NCI-H1105 treated with DMSO at 0.1 percent for 48 hours (cell line): ENCODE data around the gene INO80.
"Not testable (repeated sequence)": the region's sequence is repeated elsewhere in the genome, so short reads cannot be mapped to it uniquely, and the experiment has no call there.

Experiments
- DNase-seq: peaks from one replicate; lab custom pipeline; 2025; lab: John Stamatoyannopoulos, UW

INO80 gene

DNA sequence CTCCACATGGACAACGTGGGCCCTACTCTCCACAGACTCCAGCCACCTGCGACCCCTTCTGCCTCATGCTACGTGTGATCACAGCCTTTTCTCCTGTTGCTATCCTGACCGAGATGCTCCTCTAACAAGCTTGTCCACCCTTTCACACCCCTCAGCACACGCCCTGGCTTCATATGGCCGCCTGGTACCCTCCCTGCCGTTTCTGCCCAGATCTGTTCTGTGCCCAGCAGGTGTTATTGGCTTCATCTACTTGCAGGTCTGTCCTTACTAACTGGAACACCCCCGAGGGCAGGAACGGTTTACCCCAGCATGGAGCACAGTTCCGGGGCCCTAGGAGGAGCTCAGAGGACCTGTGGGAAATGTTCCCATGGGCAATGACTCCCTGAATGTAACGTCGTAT is 152.9 kb downstream of the INO80 start:
- no peak for DNase-seq

DNA sequence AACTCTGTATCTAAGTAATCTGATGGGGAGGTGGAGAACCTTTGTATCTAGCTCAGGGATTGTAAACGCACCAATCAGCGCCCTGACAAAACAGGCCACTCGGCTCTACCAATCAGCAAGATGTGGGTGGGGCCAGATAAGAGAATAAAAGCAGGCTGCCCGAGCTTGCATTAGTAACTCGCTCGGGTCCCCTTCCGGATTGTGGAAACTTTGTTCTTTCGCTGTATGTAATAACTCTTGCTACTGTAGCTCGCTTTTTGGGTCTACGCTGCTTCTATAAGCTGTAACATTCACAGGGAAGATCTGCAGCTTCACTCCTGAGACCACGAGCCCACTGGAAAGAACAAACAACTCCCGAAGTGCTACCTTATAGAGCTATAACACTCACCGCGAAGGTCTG is 153.8 kb downstream of the INO80 start:
- DNase-seq, result not testable (repeated sequence)

DNA sequence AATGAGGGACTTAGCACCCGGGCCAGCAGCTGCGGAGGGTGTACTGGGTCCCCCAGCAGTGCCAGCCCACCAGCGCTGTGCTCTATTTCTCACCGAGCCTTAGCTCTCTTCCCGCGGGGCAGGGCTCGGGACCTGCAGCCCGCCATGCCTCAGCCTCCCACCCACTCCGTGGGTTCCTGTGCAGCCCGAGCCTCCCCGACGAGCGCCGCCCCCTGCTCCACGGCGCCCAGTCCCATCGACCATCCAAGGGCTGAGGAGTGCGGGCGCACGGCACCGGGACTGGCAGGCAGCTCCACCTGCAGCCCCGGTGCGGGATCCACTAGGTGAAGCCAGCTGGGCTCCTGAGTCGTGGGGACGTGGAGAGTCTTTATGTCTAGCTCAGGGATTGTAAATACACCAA is 154.3 kb downstream of the INO80 start:
- not testable (repeated sequence) for DNase-seq

DNA sequence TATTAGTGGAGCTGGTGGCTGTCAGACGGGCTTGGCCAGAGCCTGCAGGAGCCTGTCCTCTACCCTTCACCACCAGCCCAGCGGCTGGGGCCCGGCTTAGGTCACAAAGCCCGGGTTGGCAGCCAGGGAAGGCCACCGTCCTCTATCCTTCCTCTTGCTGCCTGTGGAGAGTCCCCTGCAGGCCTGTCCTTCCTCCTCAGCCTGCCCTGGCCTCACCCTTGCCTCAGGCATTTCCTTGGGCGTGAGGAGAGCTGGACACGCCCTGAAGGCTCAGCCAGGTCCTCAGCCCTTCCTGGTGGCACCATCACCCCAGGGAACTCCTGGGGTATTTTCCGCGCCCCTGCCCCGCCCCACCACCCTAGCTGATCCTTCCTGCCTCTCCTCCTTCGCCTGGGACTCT is 155.2 kb downstream of the INO80 start:
- no peak for DNase-seq

DNA sequence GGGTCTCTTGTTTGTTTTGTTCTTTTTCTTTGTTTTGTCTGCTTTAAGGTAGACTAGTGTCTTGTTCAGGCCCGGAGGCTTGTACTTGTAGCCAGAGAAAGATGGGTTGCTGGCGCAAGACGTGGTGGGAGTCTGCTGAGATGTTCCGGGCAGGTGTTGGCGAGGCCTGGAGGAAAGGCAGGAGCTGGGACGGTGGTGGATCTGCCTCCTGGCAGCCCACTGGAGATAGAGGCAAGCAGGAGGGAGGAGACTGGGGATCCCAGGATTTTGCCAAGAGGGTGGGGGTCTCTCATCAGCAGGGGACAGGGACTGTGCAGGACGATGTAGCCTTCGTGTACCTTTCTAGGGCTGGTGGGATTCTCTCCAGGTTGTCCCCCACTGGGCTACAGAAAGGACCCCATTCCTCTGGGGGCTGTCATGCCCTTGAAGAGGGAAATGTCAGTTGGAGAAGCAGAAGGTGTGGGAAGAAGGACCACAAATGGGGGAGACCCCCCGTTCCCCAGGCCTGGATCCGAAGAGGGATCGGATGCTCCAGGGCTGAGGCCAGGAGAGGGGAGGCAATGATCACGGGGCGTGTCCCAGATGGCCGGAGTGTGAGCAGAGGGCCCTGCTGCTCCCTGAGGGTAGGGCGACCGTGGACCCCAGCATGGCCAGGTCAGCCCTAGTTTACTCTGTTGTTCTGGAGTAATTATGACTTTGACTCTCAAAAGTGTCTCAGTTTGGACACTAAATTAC is 155.8 kb downstream of the INO80 start:
- DNase-seq, result no peak

DNA sequence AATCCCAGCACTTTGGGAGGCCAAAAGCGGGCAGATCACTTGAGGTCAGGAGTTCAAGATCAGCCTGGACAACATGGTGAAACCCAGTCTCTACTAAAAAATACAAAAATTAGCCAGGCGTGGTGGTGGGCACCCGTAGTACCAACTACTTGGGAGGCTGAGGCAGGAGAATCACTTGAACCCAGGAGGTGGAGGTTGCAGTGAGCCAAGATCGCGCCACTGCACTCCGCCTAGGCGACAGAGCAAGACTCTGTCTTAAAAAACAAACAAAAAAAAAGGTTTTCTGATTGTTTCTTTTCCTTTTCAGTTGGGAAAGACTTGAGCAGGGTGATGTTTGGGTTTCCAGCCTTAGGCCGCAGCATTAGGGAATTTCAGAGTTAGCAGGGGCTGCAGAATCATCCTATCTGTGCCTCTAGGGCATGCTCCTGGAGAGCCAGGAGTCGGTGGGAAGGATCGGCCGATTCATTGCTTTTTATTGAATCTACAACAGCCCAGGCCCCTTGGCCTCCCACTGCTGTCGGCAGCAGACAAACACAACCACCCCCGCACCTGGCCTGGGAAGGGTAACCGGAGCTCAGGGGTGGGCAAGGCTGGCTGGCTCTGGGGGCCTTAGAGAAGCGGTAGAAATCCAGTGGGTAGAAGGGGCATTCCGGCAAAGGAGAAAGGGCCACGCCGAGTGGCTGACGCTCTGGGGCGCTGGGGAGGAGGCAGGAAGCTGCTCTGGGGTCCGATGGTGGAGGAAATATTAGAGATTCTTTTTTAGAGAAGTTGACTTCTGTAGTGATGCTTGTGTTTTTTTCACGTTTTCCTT is 156.5 kb downstream of the INO80 start:
- DNase-seq, result no peak

DNA sequence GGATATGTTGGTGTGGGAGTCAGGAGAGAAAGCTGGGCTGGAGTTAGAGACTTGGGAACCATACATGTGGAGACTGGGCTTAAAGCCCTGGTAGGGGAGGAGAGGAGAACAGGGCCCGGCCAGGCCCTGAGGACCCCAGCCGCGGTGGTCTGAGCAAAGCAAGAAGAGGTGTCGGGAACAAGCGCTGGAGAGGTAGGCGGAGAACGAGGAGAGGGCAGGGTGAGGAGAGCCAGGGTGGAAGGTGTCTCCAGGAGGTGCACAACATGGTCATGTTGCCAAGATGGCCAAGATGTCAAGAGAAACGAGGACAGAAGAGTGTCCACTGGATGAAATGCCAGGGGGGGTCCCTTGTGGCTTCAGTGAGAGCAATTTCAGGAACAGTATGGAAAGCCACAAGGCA is 157.4 kb downstream of the INO80 start:
- DNase-seq, result no peak

DNA sequence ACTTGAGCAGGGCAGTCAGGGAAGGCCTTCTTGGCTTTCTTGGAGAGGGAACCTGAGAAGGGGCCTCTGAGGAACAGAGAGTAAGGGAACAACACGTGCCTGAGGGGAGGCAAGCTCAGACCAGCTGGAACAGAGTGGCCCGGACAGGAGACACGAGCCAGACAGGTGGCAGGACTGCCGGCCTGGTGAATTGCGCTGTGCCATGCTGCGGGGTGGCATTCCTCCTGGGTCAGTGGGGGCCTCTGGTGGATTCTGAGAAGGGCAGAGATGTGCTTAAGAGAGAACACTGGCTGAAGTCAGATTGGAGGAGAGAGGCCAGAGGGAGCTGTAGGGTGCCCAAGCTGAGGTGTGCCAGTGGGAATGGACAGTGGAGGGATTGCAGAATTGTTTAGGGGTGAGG is 157.9 kb downstream of the INO80 start:
- DNase-seq, result no peak

DNA sequence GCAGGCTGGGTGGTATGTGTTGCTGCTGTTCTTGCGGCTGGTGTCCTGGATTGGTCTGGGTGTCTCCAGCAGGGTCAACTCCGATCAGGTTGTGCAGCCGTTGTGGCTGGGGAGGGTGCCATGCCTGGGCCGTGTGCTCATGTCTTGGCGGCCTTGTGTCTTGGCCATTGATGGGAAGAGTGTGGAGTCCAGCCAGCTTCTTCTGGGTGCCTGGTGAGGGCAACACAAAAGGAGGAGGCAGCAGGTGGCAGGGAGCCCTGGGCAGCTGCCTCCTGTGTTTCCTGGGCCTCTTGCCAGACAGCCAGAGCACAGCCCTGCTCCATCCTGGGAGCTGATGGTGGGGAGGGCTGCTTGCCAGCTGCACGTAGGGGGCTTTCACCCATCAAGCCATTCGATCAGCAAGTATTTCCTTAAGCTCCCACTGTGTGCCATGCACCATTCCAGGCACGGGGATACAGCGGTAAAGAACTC is 158.5 kb downstream of the INO80 start:
- peak; percentile 69 for DNase-seq

DNA sequence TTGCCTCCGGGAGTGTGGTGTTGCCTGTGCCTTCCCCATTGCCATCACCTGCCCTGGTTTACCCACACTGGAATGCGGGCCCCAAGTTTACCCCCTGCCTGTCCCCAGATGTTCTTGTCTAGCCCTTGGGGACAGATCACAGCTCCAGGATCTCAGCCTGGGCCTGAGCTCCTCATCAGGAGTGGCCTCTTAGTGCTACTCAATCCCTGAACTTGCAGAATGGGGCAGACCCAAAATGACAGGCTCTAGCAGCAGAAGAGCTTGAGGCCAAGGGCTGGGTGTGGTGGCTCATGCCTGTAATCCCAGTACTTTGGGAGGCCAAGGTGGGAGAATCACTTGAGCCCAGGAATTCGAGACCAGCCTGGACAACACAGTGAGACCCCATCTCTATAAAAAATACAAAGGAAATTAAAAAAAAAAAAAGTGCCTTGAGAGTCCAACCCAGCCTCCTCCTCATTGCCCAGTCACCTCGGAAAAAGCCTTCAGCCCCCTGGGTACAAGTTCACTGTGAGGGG is 159.0 kb downstream of the INO80 start:
- DNase-seq, result no peak

DNA sequence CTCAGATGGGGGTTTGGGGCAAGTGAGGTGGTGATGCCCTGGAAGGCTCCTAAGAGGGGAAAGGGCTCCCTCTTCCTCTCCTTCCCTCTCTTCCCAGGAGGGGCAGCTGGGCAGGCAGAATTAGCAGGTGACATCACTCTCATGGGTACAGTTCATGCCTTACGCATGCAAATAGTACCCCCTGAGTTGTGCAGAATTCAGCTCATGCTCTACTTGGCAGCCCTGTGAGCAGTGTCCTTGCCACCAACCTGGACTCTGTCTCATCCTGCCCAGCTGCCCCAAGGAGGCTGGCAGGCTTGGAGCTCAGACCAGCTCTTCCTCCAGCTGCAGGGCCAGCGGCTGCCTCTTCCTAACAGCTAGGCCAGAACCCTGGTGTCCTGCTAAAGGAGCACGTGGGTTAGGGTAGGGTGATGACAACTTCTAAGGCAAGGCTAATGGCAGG is 159.5 kb downstream of the INO80 start:
- no peak for DNase-seq

DNA sequence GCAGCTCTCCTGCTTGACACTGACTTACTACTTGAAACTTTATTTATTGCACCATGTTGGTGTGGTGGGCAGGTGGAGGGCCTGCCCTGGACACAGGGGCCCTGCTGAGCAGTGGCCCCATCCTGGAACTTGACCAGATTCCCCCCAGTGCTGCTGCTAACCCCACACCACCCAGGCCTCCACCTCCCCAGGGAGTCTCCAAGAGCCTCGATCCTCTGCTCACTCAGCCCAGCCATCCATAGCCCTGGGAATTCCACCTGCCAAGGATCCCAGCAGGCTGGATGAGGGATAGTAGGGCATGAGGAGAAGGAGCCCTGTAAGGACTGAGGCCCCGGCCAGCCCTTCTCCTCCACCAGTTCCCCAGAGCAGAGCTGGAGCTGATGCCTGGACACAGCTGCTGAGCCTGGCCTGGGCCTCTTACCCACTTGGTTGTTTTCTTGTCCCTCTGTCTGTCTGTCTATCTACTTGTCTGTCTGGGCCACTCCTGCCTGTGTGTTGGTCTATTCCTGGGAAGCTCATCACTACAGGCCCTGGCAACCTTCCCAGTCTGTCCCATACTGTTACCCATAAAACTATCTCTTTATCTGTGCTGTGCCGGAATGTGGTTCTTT is 160.0 kb downstream of the INO80 start:
- no peak for DNase-seq

DNA sequence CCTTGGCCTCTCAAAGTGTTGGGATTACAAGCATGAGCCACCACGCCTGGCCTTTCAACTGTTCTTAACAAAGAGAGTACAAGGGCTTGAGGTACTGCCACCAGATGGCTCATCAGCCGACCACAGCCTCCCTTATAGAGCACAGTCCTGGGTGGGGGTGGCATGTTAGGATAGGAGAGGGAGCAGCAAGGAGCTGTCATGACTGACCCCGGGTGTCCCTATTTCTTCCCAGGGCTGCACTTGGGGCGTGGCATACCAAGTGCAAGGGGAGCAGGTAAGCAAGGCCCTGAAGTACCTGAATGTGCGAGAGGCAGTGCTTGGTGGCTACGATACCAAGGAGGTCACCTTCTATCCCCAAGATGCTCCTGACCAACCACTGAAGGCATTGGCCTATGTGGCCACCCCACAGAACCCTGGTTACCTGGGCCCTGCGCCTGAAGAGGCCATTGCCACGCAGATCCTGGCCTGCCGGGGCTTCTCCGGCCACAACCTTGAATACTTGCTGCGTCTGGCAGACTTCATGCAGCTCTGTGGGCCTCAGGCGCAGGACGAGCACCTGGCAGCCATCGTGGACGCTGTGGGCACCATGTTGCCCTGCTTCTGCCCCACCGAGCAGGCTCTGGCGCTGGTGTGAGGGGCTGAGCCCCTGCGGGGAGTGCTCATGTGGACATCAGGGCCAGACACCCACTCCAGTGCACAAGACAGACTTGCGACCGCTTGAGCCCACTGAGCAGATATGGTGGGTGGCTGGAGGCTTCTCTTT is 160.8 kb downstream of the INO80 start:
- DNase-seq, result no peak

DNA sequence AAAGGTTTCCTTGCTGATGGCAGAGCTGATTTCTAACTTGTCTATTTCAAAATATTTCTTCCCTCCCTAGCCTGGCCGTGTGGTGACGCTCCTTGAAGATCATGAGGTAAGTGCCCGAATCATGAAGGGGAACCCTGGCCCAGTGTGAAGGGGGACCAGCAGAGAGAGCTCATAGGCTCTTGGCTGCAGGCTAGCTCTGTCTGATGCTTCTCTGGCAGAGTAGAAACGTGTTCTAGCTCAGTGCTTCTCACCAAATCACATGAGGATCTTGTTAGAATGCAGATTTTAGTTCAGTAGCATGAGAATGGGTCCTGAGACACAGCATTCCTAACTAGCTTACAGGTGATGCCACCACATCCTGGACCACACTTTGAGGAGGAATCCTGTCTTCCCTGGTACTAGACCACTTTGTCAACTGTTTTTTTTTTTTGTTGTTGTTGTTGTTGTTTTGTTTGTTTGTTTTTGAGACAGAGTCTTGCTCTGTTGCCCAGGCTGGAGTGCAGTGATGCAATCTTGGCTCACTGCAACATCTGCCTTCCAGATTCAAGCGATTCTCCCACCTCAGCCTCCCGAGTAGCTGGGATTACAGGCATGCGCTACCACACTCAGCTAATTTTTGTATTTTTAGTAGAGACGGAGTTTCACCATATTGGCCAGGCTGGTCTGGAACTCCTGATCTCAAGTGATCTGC is 161.8 kb downstream of the INO80 start:
- DNase-seq, result not testable (repeated sequence)

DNA sequence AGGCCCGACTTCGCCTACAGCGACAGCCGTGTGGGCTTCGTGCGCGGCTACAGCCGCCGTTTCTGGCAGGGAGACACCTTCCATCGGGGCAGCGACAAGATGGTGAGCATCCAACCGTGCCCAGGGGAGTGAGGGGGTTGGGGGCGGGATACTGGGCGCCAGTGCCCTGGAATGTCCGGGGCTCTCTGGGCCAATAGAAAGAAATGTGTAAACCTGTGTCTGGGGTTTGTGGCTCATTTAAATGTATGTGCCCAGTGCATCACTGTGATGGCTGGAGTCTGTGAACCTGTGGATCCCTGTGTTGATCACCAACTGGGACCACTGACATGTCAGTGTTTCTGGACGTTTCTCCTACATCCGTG is 162.4 kb downstream of the INO80 start:
- no peak for DNase-seq

DNA sequence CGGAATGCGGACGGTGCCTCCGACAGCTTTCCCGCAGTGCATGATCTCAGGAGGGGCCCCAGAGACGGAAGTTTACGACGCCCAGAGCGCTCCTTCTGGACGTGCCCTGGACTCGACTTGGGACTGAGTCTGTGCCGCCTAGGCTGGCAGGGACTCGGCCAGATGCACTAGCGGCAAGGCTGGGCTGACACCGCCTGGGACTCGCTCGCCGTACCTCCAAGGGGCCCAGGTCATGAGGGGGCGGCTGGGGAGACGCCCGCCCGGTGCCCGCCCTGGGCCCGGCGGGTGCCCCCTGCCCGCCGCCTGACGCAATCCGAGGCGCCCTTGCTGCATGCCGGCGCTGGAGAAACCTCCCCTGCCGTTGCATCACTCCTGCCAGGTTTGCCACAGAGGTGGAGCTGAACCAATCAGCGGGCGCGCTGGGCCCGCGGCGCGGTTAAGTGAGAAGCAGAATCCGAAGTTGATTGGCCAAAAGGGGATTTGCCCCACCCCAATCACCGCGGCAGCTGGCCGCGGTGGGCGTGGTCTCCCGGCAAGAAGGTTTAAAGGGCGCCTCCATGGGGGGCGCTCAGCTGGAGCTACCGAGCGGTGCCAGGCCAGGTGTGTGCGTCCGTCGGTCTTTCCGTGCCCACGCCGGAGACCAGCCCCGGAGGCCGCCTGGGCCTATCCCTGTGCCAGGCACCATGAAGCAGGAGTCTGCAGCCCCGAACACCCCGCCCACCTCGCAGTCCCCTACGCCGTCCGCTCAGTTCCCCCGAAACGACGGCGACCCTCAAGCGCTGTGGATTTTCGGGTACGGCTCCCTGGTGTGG is 163.0 kb downstream of the INO80 start, which contains the start of gene CHAC1:
CHAC1 (plus strand) TSS at position 571 of the 812 bp plus-strand sequence; CDS start at position 684, 113 bp downstream.
- peak; percentile 89 for DNase-seq

DNA sequence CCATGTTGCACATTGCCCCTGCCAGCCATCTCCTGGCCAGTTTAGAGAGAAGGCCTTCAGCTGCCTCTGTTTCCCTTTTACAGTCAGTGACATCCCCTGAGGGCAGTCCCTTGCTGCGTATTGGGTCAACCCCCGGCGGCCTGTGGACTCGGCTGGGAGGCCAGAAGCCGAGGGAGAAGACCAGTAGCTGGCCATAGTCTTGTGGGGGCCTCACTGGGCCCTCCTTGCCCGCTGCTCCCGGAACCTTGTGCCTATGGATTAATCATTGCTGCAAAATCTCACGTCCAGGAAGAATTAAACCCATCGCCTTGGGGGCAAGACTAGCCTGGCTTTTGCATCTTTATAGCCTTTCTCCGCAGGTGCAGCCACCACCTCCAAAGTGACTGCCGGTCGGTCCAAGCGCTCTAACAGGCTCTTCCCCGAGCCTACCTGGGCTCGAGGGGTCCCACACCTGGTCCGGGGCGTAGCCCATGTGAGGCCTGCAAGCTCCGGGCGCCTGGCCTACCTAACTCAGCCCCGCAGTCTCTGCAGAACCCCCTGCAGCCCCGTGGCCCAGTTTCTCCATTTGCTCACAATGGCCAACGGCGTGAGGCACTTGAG is 163.7 kb downstream of the INO80 start:
- DNase-seq, result no peak

DNA sequence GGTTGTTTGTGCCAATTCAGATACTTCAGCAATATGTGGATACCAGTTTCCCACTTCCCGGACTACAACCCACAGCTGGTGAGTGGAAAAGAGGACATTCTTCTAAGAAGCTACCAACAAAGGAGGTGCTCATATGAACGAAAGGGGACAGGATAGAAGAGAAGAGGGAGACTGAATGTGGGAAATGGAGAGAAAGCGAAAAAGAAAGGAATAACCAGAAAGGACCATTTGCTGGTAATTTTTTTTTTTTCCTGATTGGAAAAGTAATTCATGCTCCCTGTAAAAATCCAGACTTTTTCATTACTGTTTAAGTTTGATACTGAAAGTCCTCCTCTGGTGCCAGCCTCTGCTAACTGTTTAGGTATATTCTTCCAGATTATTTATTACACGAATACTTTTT is 164.3 kb downstream of the INO80 start:
- DNase-seq, result no peak

DNA sequence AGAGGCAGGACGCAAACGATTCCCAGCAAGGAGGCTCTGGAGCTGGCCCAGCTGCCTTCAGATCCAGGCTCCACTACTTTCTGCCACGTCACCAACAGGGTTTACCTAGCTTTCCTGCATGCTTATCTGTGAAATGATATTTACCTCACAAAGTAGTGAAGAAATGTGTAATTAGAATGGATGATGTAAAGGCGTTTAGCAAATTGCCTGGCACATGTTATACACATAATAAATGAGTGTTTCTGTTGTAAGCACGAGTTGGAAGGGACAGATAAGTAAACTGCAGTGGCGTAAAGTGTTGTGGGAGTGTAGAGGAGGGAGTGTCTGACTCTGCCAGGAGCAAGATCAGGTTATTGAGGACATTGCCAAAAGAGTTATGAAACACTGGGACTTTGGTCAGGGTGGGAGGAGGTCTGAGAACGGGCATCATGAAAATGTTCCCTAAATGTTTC is 166.3 kb downstream of the INO80 start:
- no peak for DNase-seq
